Lung (tissue), 12 donors: Measurements from ENCODE around the gene E2F2. TPM values are rescaled to one million over a fixed set of nuclear protein-coding genes. Genes with fewer than 3 reads are reported as not detected.

Source experiments
- ATAC-seq: fragments of 200-7000 bp; cut with Tn5 transposase; one replicate; pipeline ENCODE4 v1.9.1; 2020; ENCODE audit warnings: moderate number of reproducible peaks; ENCODE audit not compliant: insufficient read depth, low FRiP score
- DNase-seq, 3 donors: peaks; one replicate each; pipeline ENCODE4 v3.0.0-alpha.2; 2013 to 2017
- H3K27ac ChIP-seq, 2 donors: one replicate each; pipeline ENCODE4 v1.5.1; 2013; ENCODE audit warnings: mild to moderate bottlenecking in 2 of 2, moderate library complexity in 2 of 2, control low read depth in 1 of 2, inconsistent platforms in 1 of 2, low read depth in 1 of 2, low read length in 1 of 2
- H3K27me3 ChIP-seq, 3 donors: one replicate each; pipeline ENCODE4 v1.5.1; 2013; ENCODE audit warnings: low read length in 2 of 3; ENCODE audit not compliant: control insufficient read depth in 3 of 3, insufficient read depth in 3 of 3
- H3K36me3 ChIP-seq, 4 donors: one replicate each; pipeline ENCODE4 v1.5.1; 2013; ENCODE audit warnings: low read length in 4 of 4, mild to moderate bottlenecking in 1 of 4, moderate library complexity in 1 of 4; ENCODE audit not compliant: control insufficient read depth in 4 of 4, insufficient read depth in 4 of 4
- H3K4me1 ChIP-seq, 5 donors: one replicate each; pipeline ENCODE4 v1.5.1; 2013; ENCODE audit warnings: low read length in 5 of 5, mild to moderate bottlenecking in 2 of 5, moderate library complexity in 1 of 5; ENCODE audit not compliant: control insufficient read depth in 5 of 5, insufficient read depth in 5 of 5
- H3K4me3 ChIP-seq: one replicate; pipeline ENCODE4 v1.5.1; 2013; ENCODE audit warnings: mild to moderate bottlenecking, control low read depth, moderate library complexity
- H3K9ac ChIP-seq, 2 donors: one replicate each; pipeline ENCODE4 v1.5.1; 2013; ENCODE audit warnings: low read length in 2 of 2, control low read depth in 1 of 2; ENCODE audit not compliant: insufficient read depth in 1 of 2
- H3K9me3 ChIP-seq, 4 donors: one replicate each; pipeline ENCODE4 v1.5.1; 2013; ENCODE audit warnings: low read length in 3 of 4, mild to moderate bottlenecking in 1 of 4, moderate library complexity in 1 of 4; ENCODE audit not compliant: control insufficient read depth in 4 of 4, insufficient read depth in 3 of 4
- CTCF ChIP-seq: IDR thresholded peaks from 2 replicates; pipeline ENCODE4 v1.5.1; 2012; ENCODE audit warnings: mild to moderate bottlenecking; ENCODE audit errors: control extremely low read depth, extremely low read depth
- WGBS, 2 donors: extraction: QIAGEN DNeasy Blood & Tissue Kit; methylation state at CpG; one replicate each; pipeline ENCODE4 v1.1.7; 2013; 5-methylcytosine and 5-hydroxymethylcytosine counted together
- polyA plus RNA-seq, 2 donors: library from polyadenylated mRNA; stranded (reverse); fragments of 200-250 nt; gene quantifications; one replicate each; pipeline ENCODE4 v1.2.1, GENCODE V29; 2013
- total RNA-seq, 2 donors: library from RNA; depleted of rRNA in 1 of 2; stranded (reverse); fragments of >200 nt in 1 of 2; gene quantifications; one replicate each; pipeline ENCODE4 v1.2.1, GENCODE V29; 2014 to 2021
- donor health status: control.
- donor health status: control.
- donor health status: Bipolar disorder and iron deficiency.
- donor health status: healthy.
- donor health status: DM: yes; HTN: yes; CAD: no.

Gene E2F2
- total and polyA plus RNA-seq, 4 donors = 0.83 to 4.9 (median 1.5) TPM

DNA sequence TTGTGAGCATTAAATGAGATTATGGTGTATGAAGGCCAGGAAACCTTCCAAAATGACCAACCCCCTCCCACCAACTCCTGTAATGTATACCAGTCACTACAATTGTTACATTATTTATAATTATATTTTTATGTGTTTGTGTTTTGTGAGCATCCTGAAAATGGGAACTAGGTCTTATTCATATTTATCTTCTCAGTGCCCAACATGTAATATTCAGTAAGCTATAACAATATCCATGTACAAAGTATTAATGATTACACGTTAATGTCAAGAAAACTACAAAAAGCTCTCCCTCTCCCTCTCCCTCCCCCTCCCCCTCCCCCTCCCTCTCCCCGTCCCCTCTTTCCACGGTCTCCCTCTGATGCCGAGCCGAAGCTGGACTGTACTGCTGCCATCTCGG, 28.1 kb downstream of the E2F2 start:
- 66 to 83% methylated on average over 1 to 3 of the region's 6 CpGs for WGBS, 2 donors
- DNase-seq (no peak), ATAC-seq (no peak)
- Histone ChIP-seq H3K4me1 (no peaks in the 10 kb centered on the region), H3K9me3 (peaks cover 0 to 2% (median 0%) of the 10 kb centered on the region in 4 donors), H3K4me3 (no peak overlapping the region), H3K36me3 (no peaks in the 10 kb centered on the region), H3K27ac (no peak overlapping the region), H3K9ac (no peak overlapping the region), H3K27me3 (no peaks in the 10 kb centered on the region)
- TF ChIP-seq CTCF = no peak

DNA sequence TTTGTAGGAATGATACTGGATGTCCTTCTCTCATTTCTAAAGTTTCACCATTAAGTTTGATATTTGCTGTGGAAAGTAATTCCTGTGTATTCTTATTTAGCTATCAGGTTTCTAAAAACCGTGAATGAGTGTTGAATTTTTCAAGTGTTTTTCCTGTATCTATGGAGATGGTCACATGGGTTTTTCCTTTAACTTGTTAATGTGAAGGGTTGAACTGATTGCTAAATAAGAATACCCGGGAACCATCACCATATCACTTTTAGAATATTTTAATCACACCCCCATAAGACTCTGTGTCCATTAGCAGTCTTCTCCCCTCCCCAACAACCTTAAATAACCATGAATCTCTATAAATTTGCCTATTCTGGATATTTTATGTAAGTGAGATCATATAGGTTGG, 30.6 kb downstream of the E2F2 start:
- Histone ChIP-seq H3K4me3 (no peak overlapping the region), H3K27me3 (no peaks in the 10 kb centered on the region), H3K9me3 (no peaks in the 10 kb centered on the region), H3K27ac (no peak overlapping the region), H3K4me1 (no peaks in the 10 kb centered on the region), H3K36me3 (no peaks in the 10 kb centered on the region), H3K9ac (no peak overlapping the region)
- TF ChIP-seq CTCF = no peak
- 33 to 46% methylated on average over 2 of the region's 2 CpGs for WGBS, 2 donors
- DNase-seq = no peak
- no peak for ATAC-seq

DNA sequence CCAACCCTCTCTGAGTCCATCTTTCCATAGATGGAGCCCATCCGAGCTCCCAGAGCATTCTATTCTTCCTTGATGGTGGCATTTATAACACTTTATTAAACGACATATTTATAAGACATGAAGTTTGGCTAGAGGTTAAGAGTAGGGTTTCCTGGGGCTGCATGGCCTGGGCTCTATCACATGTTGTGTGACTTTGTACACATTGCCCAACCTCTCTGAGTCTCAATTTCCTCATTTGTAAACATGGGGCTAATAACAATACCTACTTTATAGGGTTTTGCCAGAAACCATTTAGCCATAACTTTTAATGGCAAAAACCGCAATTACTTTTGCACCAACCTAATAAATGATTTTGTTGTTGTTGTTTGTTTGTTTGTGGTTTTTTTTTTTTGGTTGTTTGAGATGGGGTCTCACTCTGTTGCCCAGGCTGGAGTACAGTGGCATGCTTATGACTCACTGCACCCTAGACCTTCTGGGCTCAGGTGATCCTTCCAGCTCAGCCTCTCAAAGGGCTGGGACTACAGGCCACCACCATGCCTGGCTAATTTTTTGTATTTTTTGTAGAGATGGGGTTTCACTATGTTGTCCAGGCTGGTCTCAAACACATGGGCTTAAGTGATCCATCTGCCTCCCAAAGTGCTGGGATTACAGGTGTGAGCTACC, 33.1 kb downstream of the E2F2 start:
- no peak overlapping the region for H3K9ac ChIP-seq
- H3K36me3 ChIP-seq = no peaks in the 10 kb centered on the region
- no peaks in the 10 kb centered on the region for H3K4me1 ChIP-seq
- TF ChIP-seq CTCF = no peak
- no peak overlapping the region for H3K4me3 ChIP-seq
- no peak for DNase-seq
- H3K27ac ChIP-seq = no peak overlapping the region
- whole genome bisulfite sequencing, 2 donors = 81 to 82% methylated on average over 3 of the region's 3 CpGs
- ATAC-seq = no peak
- H3K9me3 ChIP-seq = no peaks in the 10 kb centered on the region
- no peaks in the 10 kb centered on the region for H3K27me3 ChIP-seq
